SU-DHL-6 (cell line): Measurements from ENCODE around the gene FGF9.

ENCODE experiments used
- H2AFZ ChIP-seq: fragments of 200-600 bp; sonication (generic); 2 replicates; pipeline ENCODE4 v1.6.1; 2014; ENCODE audit warnings: low read depth, mild to moderate bottlenecking, moderate library complexity, mixed read lengths, antibody characterized with exemption, low read length; ENCODE audit not compliant: severe bottlenecking
- H3F3A ChIP-seq: fragments of 200-600 bp; shearing (Covaris generic); 2 replicates; pipeline ENCODE4 v1.6.0; 2016; ENCODE audit warnings: antibody characterized with exemption, mild to moderate bottlenecking; ENCODE audit not compliant: insufficient read depth
- H3K27ac ChIP-seq: fragments of 200-600 bp; sonication (generic); 2 replicates; pipeline ENCODE4 v1.5.1; 2016; ENCODE audit warnings: low read depth, mild to moderate bottlenecking, low read length, moderate library complexity, mixed read lengths
- H3K27me3 ChIP-seq: fragments of 200-600 bp; sonication (generic), shearing (Covaris generic); 2 replicates; pipeline ENCODE4 v1.6.0; 2014; ENCODE audit warnings: mild to moderate bottlenecking, low read length
- H3K36me3 ChIP-seq: fragments of 200-600 bp; sonication (generic); 2 replicates; pipeline ENCODE4 v1.6.1; 2014; ENCODE audit warnings: mild to moderate bottlenecking, low read length, mixed read lengths
- H3K4me2 ChIP-seq: fragments of 300-600, 200-600 bp; shearing (Covaris generic), sonication (generic); 2 replicates; pipeline ENCODE4 v1.6.0; 2014; ENCODE audit warnings: low read length, low read depth, mild to moderate bottlenecking; ENCODE audit not compliant: poor library complexity, severe bottlenecking
- H3K4me3 ChIP-seq: fragments of 200-600 bp; sonication (generic); 2 replicates; pipeline ENCODE4 v1.5.1; 2014; ENCODE audit warnings: antibody characterized with exemption, low read length, mild to moderate bottlenecking, mixed read lengths; ENCODE audit not compliant: insufficient read depth, poor library complexity, severe bottlenecking
- H3K79me2 ChIP-seq: fragments of 200-600 bp; sonication (generic); 2 replicates; pipeline ENCODE4 v1.6.1; 2014; ENCODE audit warnings: mild to moderate bottlenecking, low read length, moderate library complexity; ENCODE audit not compliant: insufficient read depth
- H3K9ac ChIP-seq: fragments of 200-600 bp; sonication (generic); 2 replicates; pipeline ENCODE4 v1.7.0; 2014; ENCODE audit warnings: mild to moderate bottlenecking, low read length
- H3K9me2 ChIP-seq: fragments of 200-600 bp; sonication (generic); replicated peaks from 2 replicates; pipeline ENCODE4 v1.6.1; 2014; ENCODE audit warnings: low read length; ENCODE audit not compliant: insufficient read depth
- H3K9me3 ChIP-seq: fragments of 200-600 bp; sonication (generic); 2 replicates; pipeline ENCODE4 v1.6.1; 2014; ENCODE audit warnings: low read length, mixed read lengths; ENCODE audit not compliant: insufficient read depth
- H4K20me1 ChIP-seq: fragments of 200-600 bp; sonication (generic); 2 replicates; pipeline ENCODE4 v1.6.1; 2014; ENCODE audit warnings: low read depth, mild to moderate bottlenecking, antibody characterized with exemption, low read length, moderate library complexity, mixed read lengths
- EZH2phosphoT487 ChIP-seq: fragments of 200-600 bp; sonication (generic), shearing (Covaris generic); conservative IDR thresholded peaks from 2 replicates; pipeline ENCODE4 v1.6.1; 2018; ENCODE audit warnings: mild to moderate bottlenecking, antibody characterized with exemption, low read length, moderate library complexity, mixed read lengths
- TF ChIP-seq, protein P1 (sequence below): fragments of 200-600 bp; sonication (generic); IDR thresholded peaks from one replicate; pipeline ENCODE4 v1.5.1; 2017; ENCODE audit warnings: antibody characterized with exemption, mild to moderate bottlenecking, low read length, moderate library complexity; ENCODE audit not compliant: insufficient read depth, poor library complexity, severe bottlenecking

The FGF9 gene

GRCh38 chr13:21696865-21697448 lies 26.1 kb downstream of the FGF9 start:
- H3K27ac ChIP-seq, result no peak overlapping the region
- no peaks in the 10 kb centered on the region for H3K9me3 ChIP-seq
- no peaks in the 10 kb centered on the region for H4K20me1 ChIP-seq
- H3F3A ChIP-seq, result no peaks in the 10 kb centered on the region
- no peaks in the 10 kb centered on the region for H3K27me3 ChIP-seq
- no peak overlapping the region for H2AFZ ChIP-seq
- no peaks in the 10 kb centered on the region for H3K9me2 ChIP-seq
- no peak overlapping the region for H3K9ac ChIP-seq
- H3K4me2 ChIP-seq, result no peak overlapping the region
- no peak overlapping the region for H3K4me3 ChIP-seq
- no peaks in the 10 kb centered on the region for H3K36me3 ChIP-seq
- TF ChIP-seq, protein P1, sequence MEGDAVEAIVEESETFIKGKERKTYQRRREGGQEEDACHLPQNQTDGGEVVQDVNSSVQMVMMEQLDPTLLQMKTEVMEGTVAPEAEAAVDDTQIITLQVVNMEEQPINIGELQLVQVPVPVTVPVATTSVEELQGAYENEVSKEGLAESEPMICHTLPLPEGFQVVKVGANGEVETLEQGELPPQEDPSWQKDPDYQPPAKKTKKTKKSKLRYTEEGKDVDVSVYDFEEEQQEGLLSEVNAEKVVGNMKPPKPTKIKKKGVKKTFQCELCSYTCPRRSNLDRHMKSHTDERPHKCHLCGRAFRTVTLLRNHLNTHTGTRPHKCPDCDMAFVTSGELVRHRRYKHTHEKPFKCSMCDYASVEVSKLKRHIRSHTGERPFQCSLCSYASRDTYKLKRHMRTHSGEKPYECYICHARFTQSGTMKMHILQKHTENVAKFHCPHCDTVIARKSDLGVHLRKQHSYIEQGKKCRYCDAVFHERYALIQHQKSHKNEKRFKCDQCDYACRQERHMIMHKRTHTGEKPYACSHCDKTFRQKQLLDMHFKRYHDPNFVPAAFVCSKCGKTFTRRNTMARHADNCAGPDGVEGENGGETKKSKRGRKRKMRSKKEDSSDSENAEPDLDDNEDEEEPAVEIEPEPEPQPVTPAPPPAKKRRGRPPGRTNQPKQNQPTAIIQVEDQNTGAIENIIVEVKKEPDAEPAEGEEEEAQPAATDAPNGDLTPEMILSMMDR, result no peak
- no peak for TF ChIP-seq EZH2phosphoT487
- no peaks in the 10 kb centered on the region for H3K79me2 ChIP-seq

DNA sequence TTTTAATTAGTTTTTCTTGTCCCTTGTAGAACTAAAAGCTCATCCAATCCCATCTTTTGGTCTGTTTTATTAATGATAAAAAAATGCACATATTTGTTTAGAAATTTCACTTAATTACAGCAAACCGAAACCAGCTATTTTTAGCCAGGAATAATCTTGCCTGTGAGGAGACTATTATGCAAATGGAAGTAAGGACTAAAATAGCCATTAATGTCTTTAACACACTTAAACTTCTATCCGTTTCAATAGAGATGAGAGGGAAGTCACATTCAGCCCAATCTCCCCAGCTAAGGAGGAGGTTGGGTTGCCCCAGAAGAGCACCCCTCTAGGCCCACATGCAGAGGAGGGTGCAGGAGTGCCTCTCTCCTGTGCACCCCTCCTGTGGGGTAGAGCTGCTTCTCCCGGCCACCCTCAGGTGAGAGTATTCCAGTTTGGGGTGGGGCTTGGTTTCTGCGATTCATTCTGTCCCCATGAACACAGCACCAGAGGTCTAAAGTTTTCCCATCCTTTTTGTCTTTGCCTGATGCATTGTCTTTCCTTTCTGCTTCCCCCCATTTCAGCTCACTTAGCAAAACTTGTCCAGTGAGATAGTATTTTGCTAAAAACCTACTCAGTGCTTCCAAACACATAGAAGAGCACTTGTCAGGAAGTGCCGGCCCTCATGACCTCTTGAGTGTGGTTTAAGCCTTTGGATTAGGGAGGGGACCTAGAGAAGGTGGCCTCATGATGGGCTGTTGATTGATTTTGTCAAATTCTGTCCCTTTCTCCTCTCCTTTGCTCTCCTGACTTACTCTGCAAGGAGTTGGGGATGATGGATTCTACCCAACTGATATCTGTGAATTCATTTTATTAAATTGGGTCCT lies 28.2 kb downstream of the FGF9 start:
- Histone ChIP-seq H3K4me2 (no peak overlapping the region), H3F3A (no peaks in the 10 kb centered on the region), H3K4me3 (no peak overlapping the region), H3K9me2 (no peaks in the 10 kb centered on the region), H3K36me3 (no peaks in the 10 kb centered on the region), H3K27me3 (no peaks in the 10 kb centered on the region), H3K9ac (no peak overlapping the region), H3K9me3 (no peaks in the 10 kb centered on the region), H4K20me1 (no peaks in the 10 kb centered on the region), H2AFZ (no peak overlapping the region), H3K27ac (no peak overlapping the region), H3K79me2 (no peaks in the 10 kb centered on the region)
- TF ChIP-seq, protein P1, result no peak
- no peak for TF ChIP-seq EZH2phosphoT487

DNA sequence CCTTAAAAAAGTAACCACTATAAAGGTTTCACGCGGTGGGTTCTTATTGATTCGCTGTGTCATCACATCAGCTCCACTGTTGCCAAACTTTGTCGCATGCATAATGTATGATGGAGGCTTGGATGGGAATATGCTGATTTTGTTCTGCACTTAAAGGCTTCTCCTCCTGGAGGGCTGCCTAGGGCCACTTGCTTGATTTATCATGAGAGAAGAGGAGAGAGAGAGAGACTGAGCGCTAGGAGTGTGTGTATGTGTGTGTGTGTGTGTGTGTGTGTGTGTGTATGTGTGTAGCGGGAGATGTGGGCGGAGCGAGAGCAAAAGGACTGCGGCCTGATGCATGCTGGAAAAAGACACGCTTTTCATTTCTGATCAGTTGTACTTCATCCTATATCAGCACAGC lies 30.6 kb downstream of the FGF9 start:
- Histone ChIP-seq H3K9me2 (no peaks in the 10 kb centered on the region), H3F3A (no peaks in the 10 kb centered on the region), H2AFZ (no peak overlapping the region), H3K9ac (no peak overlapping the region), H3K36me3 (no peaks in the 10 kb centered on the region), H3K27me3 (no peaks in the 10 kb centered on the region), H3K9me3 (no peaks in the 10 kb centered on the region), H4K20me1 (no peaks in the 10 kb centered on the region), H3K79me2 (no peaks in the 10 kb centered on the region), H3K4me3 (no peak overlapping the region), H3K4me2 (no peak overlapping the region), H3K27ac (no peak overlapping the region)
- TF ChIP-seq, protein P1, result no peak
- TF ChIP-seq EZH2phosphoT487, result no peak
